HG03196 (cell line): Measurements from ENCODE around the gene PLB1.

Experiments used
- ATAC-seq: cut with Tn5 transposase; IDR thresholded peaks from one replicate; pipeline ENCODE4 v1.9.1; 2021; ENCODE audit not compliant: unreplicated experiment

Gene PLB1

GRCh38 chr2:28681606-28682005 lies 185.7 kb downstream of the PLB1 start:
- ATAC-seq, result no peak

DNA sequence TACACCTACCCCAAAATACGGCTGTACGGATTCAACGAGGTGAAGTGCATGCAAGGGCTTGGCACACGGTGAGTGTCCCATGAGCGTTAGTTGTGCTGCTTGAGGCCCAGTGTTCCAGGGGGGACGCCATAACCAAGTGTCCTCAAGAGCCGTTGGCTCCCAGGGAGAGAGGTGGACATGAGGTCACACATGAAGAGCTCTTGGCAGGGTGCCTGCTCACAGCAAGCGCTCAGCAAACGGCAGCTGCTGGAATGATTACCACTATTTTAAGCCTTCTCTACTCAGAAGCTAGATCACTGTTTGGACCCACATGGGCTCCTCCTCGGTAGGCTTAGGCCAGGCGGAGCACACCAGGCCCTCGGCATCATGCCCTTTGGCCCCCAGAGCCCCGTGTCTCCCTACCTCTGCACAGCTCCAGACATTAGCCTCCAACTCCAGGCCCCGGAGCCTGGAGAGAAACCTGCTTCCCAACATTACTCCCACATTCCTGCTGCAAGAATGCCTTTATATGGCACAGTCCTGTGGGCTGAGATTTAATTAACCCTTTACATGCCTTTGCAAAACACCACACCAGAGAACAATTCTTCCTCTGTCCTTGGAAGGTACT lies 187.3 kb downstream of the PLB1 start:
- ATAC-seq, result no peak

DNA sequence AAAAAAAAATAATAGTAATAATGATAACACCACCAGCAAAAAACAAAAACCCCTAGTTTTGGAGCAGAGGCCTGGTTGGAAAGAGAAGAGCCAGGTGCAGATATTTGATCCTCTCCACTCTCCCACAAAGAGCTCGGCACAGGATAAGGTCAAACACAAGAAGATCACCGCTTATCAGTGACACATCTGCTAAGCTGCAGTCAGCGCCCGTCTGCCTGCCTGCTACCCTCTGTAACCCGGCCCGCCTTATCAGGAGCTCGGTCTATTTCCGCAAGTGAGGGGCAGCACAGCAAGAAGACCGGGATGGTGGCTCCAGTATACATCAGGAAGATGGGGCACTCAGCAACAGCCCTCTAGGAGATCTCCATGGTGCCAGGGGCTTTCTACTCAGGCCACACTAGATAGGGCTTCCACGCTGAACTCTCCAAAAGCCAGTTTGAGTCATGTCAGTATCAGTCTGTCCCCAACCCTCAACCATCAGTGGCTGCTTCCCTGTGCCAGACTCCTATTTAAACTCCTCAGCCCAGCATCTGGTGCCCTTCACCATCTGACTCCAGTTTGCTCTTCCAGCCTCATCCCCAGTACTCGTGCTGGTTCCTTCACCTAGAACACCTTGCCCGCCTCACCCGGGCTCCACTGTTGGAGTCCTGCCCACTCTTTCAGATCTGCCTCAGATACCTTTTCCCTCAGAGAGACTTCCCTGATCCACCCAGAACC lies 188.4 kb downstream of the PLB1 start:
- no peak for ATAC-seq

- ATAC-seq, result no peak
Measured at GRCh38 chr2:28687171-28687570, 191.3 kb downstream of the PLB1 start.

GRCh38 chr2:28687640-28688385 lies 192.0 kb downstream of the PLB1 start:
- ATAC-seq, result no peak

GRCh38 chr2:28688818-28689217 lies 193.0 kb downstream of the PLB1 start:
- ATAC-seq, result no peak

GRCh38 chr2:28689771-28690170 lies 193.9 kb downstream of the PLB1 start:
- no peak for ATAC-seq

DNA sequence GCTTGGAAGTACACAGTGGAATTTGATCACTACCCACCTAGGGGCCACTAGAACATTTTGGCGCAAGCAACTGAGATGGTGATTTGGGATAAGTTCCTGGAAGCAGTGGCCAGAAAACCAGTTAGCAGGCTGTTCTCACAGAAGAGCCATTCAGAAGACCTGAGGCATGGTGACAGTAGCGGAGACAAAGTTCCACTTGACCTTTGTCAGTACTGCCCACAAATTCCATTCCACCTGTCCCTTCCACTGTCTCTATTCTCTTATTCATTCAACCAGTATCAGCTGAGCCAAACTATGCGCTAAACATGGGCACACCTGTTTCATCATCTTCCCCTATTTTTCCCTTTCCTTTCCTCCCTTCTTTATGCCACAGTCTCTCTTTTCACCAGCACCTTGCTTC lies 196.6 kb downstream of the PLB1 start:
- ATAC-seq, result no peak

DNA sequence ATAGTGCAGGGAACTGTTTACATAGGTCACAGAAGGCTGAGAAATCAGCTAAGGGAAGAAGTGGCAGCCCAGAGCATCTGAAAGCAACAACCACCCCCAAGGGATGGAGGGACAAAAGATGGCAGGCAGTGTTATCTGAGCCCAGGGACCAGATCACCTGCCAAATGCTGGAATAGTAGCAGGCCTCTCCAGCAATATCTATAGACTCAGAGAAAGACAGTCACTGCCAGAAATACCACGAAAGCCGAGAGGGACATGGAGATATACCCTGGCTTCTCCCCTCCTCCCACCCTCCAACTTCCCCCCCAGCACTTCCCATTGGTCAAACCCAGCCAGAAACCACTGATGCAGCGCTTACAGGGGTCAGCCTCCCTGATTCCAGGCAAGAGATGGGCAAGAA lies 197.4 kb downstream of the PLB1 start:
- no peak for ATAC-seq
